B cell (primary cell): ENCODE measurements around the gene ZNF362. TPM values are rescaled to one million over a fixed set of nuclear protein-coding genes. Genes with fewer than 3 reads are reported as not detected.

Experiments used
- ATAC-seq: fragments of 200-7000 bp; cut with Tn5 transposase; one replicate; pipeline ENCODE4 v1.10.0; 2021; ENCODE audit warnings: low read depth, mild to moderate bottlenecking, moderate number of reproducible peaks, moderate library complexity
- CTCF ChIA-PET: fragments of 350-600 bp; sonication (Branson Sonifier 250); formaldehyde crosslinking; loops from one replicate; lab custom pipeline; 2021; ENCODE audit warnings: antibody characterized with exemption, inconsistent platforms; lab: Charles Lee
- POLR2A ChIA-PET: fragments of 350-600 bp; sonication (Branson Sonifier 250); formaldehyde crosslinking; loops from one replicate; lab custom pipeline; 2021; ENCODE audit warnings: antibody characterized with exemption; lab: Charles Lee
- DNase-seq: peaks from one replicate; pipeline ENCODE4 v3.0.0; 2013
- H2AFZ ChIP-seq: 2 replicates; pipeline ENCODE4 v1.6.1; 2012; ENCODE audit warnings: mild to moderate bottlenecking, low read depth, low read length; ENCODE audit not compliant: insufficient read depth, poor library complexity, severe bottlenecking
- H3K27ac ChIP-seq, 2 donors: 1 replicate in 1 of 2; 2 replicates in 1 of 2; pipeline ENCODE4 v1.5.1; 2012 to 2013; ENCODE audit warnings: low read length in 2 of 2, mild to moderate bottlenecking in 2 of 2, moderate library complexity in 1 of 2
- H3K27me3 ChIP-seq, 4 experiments: fragments of 200-600 bp in 1 of 4; sonication (generic) in 1 of 4; replicated peaks in 1 of 4; 1 replicate in 2 of 4; 2 replicates in 2 of 4; pipeline versions ENCODE4 v1.6.1 to v1.7.0; 2013 to 2016; ENCODE audit warnings: low read length in 3 of 4, mild to moderate bottlenecking in 2 of 4, mixed read lengths in 1 of 4, moderate library complexity in 1 of 4; ENCODE audit not compliant: insufficient read depth in 4 of 4, control insufficient read depth in 3 of 4; ENCODE audit errors: control extremely low read depth in 1 of 4
- H3K36me3 ChIP-seq, 2 experiments: replicated peaks in 1 of 2; 1 replicate in 1 of 2; 2 replicates in 1 of 2; pipeline versions ENCODE4 v1.6.1 to v1.7.1; 2013; ENCODE audit warnings: low read length in 1 of 2; ENCODE audit not compliant: insufficient read depth in 2 of 2, control insufficient read depth in 1 of 2; ENCODE audit errors: control extremely low read depth in 1 of 2, extremely low read depth in 1 of 2
- H3K4me1 ChIP-seq, 2 donors: fragments of 200-600 bp in 1 of 2; sonication (generic) in 1 of 2; 1 replicate in 1 of 2; 2 replicates in 1 of 2; pipeline versions ENCODE4 v1.5.1 to v1.6.1; 2013 to 2017; ENCODE audit warnings: low read length in 2 of 2; ENCODE audit not compliant: control insufficient read depth in 2 of 2, insufficient read depth in 2 of 2
- H3K4me2 ChIP-seq: replicated peaks from 2 replicates; pipeline ENCODE3; 2012; ENCODE audit warnings: mild to moderate bottlenecking, low read depth, low read length; ENCODE audit not compliant: poor library complexity, severe bottlenecking
- H3K4me3 ChIP-seq, 5 experiments: fragments of 200-600 bp in 1 of 5; sonication (generic) in 1 of 5; 1 replicate in 3 of 5; 2 replicates in 2 of 5; pipeline versions ENCODE4 v1.5.1 to v1.7.0; 2011 to 2016; ENCODE audit warnings: low read length in 4 of 5, mild to moderate bottlenecking in 4 of 5, low read depth in 2 of 5, control low read depth in 1 of 5, moderate library complexity in 1 of 5; ENCODE audit not compliant: insufficient read depth in 1 of 5; ENCODE audit errors: control extremely low read depth in 1 of 5, extremely low read depth in 1 of 5
- H3K79me2 ChIP-seq: fragments of 200-600 bp; sonication (generic); one replicate; pipeline ENCODE4 v1.6.0; 2016; ENCODE audit warnings: low read length; ENCODE audit not compliant: control insufficient read depth, insufficient read depth
- H3K9ac ChIP-seq: fragments of 200-600 bp; sonication (generic); 2 replicates; pipeline ENCODE4 v1.6.1; 2017; ENCODE audit warnings: mild to moderate bottlenecking, low read length, moderate library complexity
- H3K9me3 ChIP-seq, 3 donors: one replicate each; pipeline versions ENCODE4 v1.6.1 to v1.7.1; 2013; ENCODE audit warnings: low read length in 2 of 3; ENCODE audit not compliant: control insufficient read depth in 2 of 3, insufficient read depth in 1 of 3; ENCODE audit errors: control extremely low read depth in 1 of 3
- H4K20me1 ChIP-seq: 2 replicates; pipeline ENCODE4 v1.6.0; 2012; ENCODE audit warnings: mild to moderate bottlenecking, low read length; ENCODE audit not compliant: insufficient read depth, control insufficient read depth, poor library complexity, severe bottlenecking
- H3K27ac Mint-ChIP-seq: one replicate; pipeline ENCODE4 v1.8.0; 2021; ENCODE audit warnings: mixed read lengths
- H3K27me3 Mint-ChIP-seq: one replicate; pipeline ENCODE4 v1.8.0; 2021; ENCODE audit warnings: mixed read lengths
- H3K4me1 Mint-ChIP-seq: one replicate; pipeline ENCODE4 v1.8.0; 2021; ENCODE audit warnings: mixed read lengths
- H3K4me3 Mint-ChIP-seq: one replicate; pipeline ENCODE4 v1.8.0; 2021; ENCODE audit warnings: mixed read lengths
- H3K9me3 Mint-ChIP-seq: one replicate; pipeline ENCODE4 v1.8.0; 2022; ENCODE audit warnings: mixed read lengths; ENCODE audit not compliant: insufficient read depth
- CTCF ChIP-seq: fragments of 200-600 bp; IDR thresholded peaks from one replicate; pipeline ENCODE4 v1.8.0; 2022; ENCODE audit warnings: antibody characterized with exemption, mild to moderate bottlenecking
- EZH2 ChIP-seq: IDR thresholded peaks from 2 replicates; pipeline ENCODE4 v1.6.1; 2012; ENCODE audit warnings: borderline replicate concordance, low read depth, mild to moderate bottlenecking, moderate library complexity, low read length; ENCODE audit not compliant: insufficient read depth, poor library complexity, severe bottlenecking
- WGBS: methylation state at CpG from one replicate; pipeline ENCODE4 v1.1.5; 2013; ENCODE audit warnings: missing lambda C conversion rate; ENCODE audit not compliant: insufficient coverage; 5-methylcytosine and 5-hydroxymethylcytosine counted together
- intact Hi-C: fragments of 100-400 bp; cut with micrococcal nuclease; formaldehyde crosslinking; loops from one replicate; pipeline ENCODE4 v1.10.0; 2022
- polyA plus RNA-seq: library from polyadenylated mRNA; depleted of rRNA; stranded (reverse); fragments of >200 nt; gene quantifications from 2 replicates; pipeline ENCODE4 v1.2.3, GENCODE V29; 2012
- total RNA-seq, 2 donors: library from RNA; stranded (reverse); fragments of 120-200 nt in 1 of 2; gene quantifications; 1 replicate in 1 of 2; 2 replicates in 1 of 2; pipeline versions ENCODE4 v1.2.3 to v1.2.4, GENCODE V29; 2013 to 2022

ZNF362 gene
- total and polyA plus RNA-seq, 2 donors (not counting 1 experiment from before 2014, with no cell fraction given): 14.0 to 20.4 TPM

GRCh38 chr1:33276573-33277298 lies 20.4 kb downstream of the ZNF362 start:
- no peak for TF ChIP-seq EZH2
- TF ChIP-seq CTCF: no peak

DNA sequence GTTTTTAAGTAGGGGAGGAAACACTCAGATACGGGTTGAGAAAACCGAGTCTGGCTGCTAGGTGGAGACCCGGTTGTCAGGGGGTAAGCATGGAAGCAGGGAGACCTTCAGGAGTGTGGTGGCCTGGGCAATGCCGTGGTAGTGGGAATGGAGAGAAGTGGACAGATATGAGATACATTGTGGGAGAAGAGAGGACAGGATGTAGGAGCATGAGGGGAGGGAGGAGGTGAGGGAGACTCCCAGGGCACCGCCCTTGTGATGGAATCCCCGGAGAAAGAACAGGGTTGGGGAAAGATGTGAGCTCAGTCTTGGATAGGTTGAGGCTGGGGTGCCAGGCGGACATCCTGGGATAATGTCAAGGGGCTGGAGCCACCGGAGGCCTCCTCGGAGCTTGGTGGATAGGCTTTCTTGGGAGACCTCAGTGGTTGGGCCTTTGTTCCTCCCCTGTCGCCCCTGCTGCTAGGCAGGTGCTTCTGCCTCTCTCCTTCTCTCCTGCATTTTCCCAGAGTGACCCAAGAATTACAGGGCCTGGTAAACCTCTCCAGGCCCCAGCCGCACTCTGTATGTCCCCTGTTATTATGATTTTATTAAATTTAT lies 21.3 kb downstream of the ZNF362 start:
- WGBS: 93% methylated on average over 10 of the region's 11 CpGs
- no peak overlapping the region for H3K4me3 Mint-ChIP-seq
- Histone ChIP-seq H3K4me1 (peaks cover 0 to 12% of the 10 kb centered on the region in 2 donors), H2AFZ (no peak overlapping the region), H3K9me3 (no peaks in the 10 kb centered on the region), H3K27me3 (no peaks in the 10 kb centered on the region), H3K27ac (no peak overlapping the region), H3K4me2 (no peak overlapping the region), H3K4me3 (no peak overlapping the region), H3K9ac (no peak overlapping the region), H3K36me3 (peaks cover 0 to 35% of the 10 kb centered on the region in 2 experiments), H3K79me2 (peaks cover 4% of the 10 kb centered on the region), H4K20me1 (peaks cover 16% of the 10 kb centered on the region)
- ChIA-PET CTCF (no interaction called here), POLR2A (no interaction called here)
- H3K9me3 Mint-ChIP-seq: no peaks in the 10 kb centered on the region
- intact Hi-C loops: no loop called here
- no peak for TF ChIP-seq EZH2
- no peak for TF ChIP-seq CTCF
- ATAC-seq (no peak), DNase-seq (no peak)
- H3K27ac Mint-ChIP-seq: no peak overlapping the region
- no peaks in the 10 kb centered on the region for H3K27me3 Mint-ChIP-seq
- H3K4me1 Mint-ChIP-seq: peaks cover 15% of the 10 kb centered on the region

More at GRCh38 chr1:33276573-33277298, 20.4 kb downstream of the ZNF362 start:
- Mint-ChIP-seq H3K4me3 (no peak overlapping the region), H3K27me3 (no peaks in the 10 kb centered on the region), H3K4me1 (peaks cover 18% of the 10 kb centered on the region), H3K27ac (no peak overlapping the region), H3K9me3 (no peaks in the 10 kb centered on the region)
- H3K4me2 ChIP-seq: no peak overlapping the region
- H3K79me2 ChIP-seq: peaks cover 4% of the 10 kb centered on the region
- ChIA-PET POLR2A (no interaction called here), CTCF (no interaction called here)
- DNase-seq (no peak), ATAC-seq (no peak)
- H3K4me1 ChIP-seq: peaks cover 0 to 12% of the 10 kb centered on the region in 2 donors
- no peak overlapping the region for H3K4me3 ChIP-seq
- H3K27ac ChIP-seq: no peak overlapping the region
- 96% methylated on average over 26 of the region's 30 CpGs for WGBS
- H4K20me1 ChIP-seq: peaks cover 22% of the 10 kb centered on the region
- H3K9ac ChIP-seq: no peak overlapping the region
- intact Hi-C loops: no loop called here
- H3K27me3 ChIP-seq: no peaks in the 10 kb centered on the region
- no peak overlapping the region for H2AFZ ChIP-seq
- no peaks in the 10 kb centered on the region for H3K9me3 ChIP-seq
- peaks cover 0 to 29% of the 10 kb centered on the region in 2 experiments for H3K36me3 ChIP-seq
